CD14-positive monocyte (primary cell): ENCODE results near the gene GAB4. TPM values are rescaled to one million over a fixed set of nuclear protein-coding genes. Genes with fewer than 3 reads are reported as not detected.

Source experiments
- DNase-seq, 3 donors: peaks; one replicate each; pipeline ENCODE4 v3.0.0-alpha.2; 2011 to 2022
- H2AFZ ChIP-seq: 2 replicates; pipeline ENCODE4 v1.6.0; 2012; ENCODE audit warnings: mild to moderate bottlenecking, low read depth, low read length, inconsistent platforms; ENCODE audit not compliant: insufficient read depth, poor library complexity, severe bottlenecking
- H3K27ac ChIP-seq, 2 donors: 1 replicate in 1 of 2; 2 replicates in 1 of 2; pipeline ENCODE4 v1.5.1; 2012 to 2013; ENCODE audit warnings: low read length in 2 of 2, control low read depth in 1 of 2, inconsistent platforms in 1 of 2, low read depth in 1 of 2, mild to moderate bottlenecking in 1 of 2
- H3K27me3 ChIP-seq, 2 donors: one replicate each; pipeline versions ENCODE4 v1.6.0 to v1.6.1; 2011 to 2013; ENCODE audit warnings: low read length in 2 of 2; ENCODE audit not compliant: control insufficient read depth in 2 of 2, insufficient read depth in 2 of 2
- H3K36me3 ChIP-seq, 2 donors: replicated peaks in 1 of 2; 1 replicate in 1 of 2; 2 replicates in 1 of 2; pipeline versions ENCODE4 v1.5.1 to v1.6.1; 2012 to 2013; ENCODE audit warnings: low read length in 2 of 2, control low read depth in 1 of 2, inconsistent platforms in 1 of 2, mild to moderate bottlenecking in 1 of 2; ENCODE audit not compliant: insufficient read depth in 2 of 2, control insufficient read depth in 1 of 2
- H3K4me1 ChIP-seq, 2 donors: 1 replicate in 1 of 2; 2 replicates in 1 of 2; pipeline versions ENCODE4 v1.5.1 to v1.6.1; 2012 to 2013; ENCODE audit warnings: low read length in 2 of 2, control low read depth in 1 of 2, inconsistent platforms in 1 of 2, mild to moderate bottlenecking in 1 of 2, moderate library complexity in 1 of 2; ENCODE audit not compliant: insufficient read depth in 2 of 2, control insufficient read depth in 1 of 2
- H3K4me2 ChIP-seq: replicated peaks from 2 replicates; pipeline ENCODE3; 2012; ENCODE audit warnings: low read length, moderate library complexity, mild to moderate bottlenecking; ENCODE audit not compliant: poor library complexity, severe bottlenecking; ENCODE audit errors: extremely low read depth
- H3K4me3 ChIP-seq, 3 experiments: fragments of 200-600 bp in 1 of 3; sonication (generic) in 1 of 3; replicated peaks in 1 of 3; 1 replicate in 2 of 3; 2 replicates in 1 of 3; pipeline ENCODE4 v1.5.1; 2011 to 2013; ENCODE audit warnings: low read length in 3 of 3, mild to moderate bottlenecking in 3 of 3, control low read depth in 2 of 3, low read depth in 2 of 3, inconsistent platforms in 1 of 3, moderate library complexity in 1 of 3
- H3K79me2 ChIP-seq: 2 replicates; pipeline ENCODE4 v1.6.0; 2012; ENCODE audit warnings: mild to moderate bottlenecking, control low read depth, inconsistent platforms, low read length, moderate library complexity; ENCODE audit not compliant: insufficient read depth
- H3K9ac ChIP-seq: 2 replicates; pipeline ENCODE4 v1.6.0; 2017; ENCODE audit warnings: low read length, mild to moderate bottlenecking; ENCODE audit not compliant: insufficient read depth, poor library complexity, severe bottlenecking
- H3K9me3 ChIP-seq, 2 donors: replicated peaks in 1 of 2; 1 replicate in 1 of 2; 2 replicates in 1 of 2; pipeline versions ENCODE4 v1.5.1 to v1.6.1; 2012 to 2013; ENCODE audit warnings: low read length in 2 of 2, control low read depth in 1 of 2; ENCODE audit not compliant: control insufficient read depth in 1 of 2, insufficient read depth in 1 of 2
- H4K20me1 ChIP-seq: 2 replicates; pipeline ENCODE4 v1.6.0; 2012; ENCODE audit warnings: mild to moderate bottlenecking, low read length, control low read depth, moderate library complexity; ENCODE audit not compliant: insufficient read depth
- H3K27ac Mint-ChIP-seq, 7 donors: one replicate each; pipeline ENCODE4 v1.8.0; 2020; ENCODE audit warnings: mild to moderate bottlenecking in 7 of 7, mixed read lengths in 7 of 7, moderate library complexity in 6 of 7, inconsistent platforms in 2 of 7
- H3K27me3 Mint-ChIP-seq, 3 donors: one replicate each; pipeline ENCODE4 v1.8.0; 2021 to 2022; ENCODE audit warnings: low read depth in 3 of 3, mild to moderate bottlenecking in 3 of 3, mixed read lengths in 3 of 3, moderate library complexity in 3 of 3, inconsistent platforms in 1 of 3
- H3K36me3 Mint-ChIP-seq, 2 donors: one replicate each; pipeline ENCODE4 v1.8.0; 2020; ENCODE audit warnings: mixed read lengths in 2 of 2, inconsistent platforms in 1 of 2, mild to moderate bottlenecking in 1 of 2
- H3K4me1 Mint-ChIP-seq: one replicate; pipeline ENCODE4 v1.8.0; 2020; ENCODE audit warnings: mild to moderate bottlenecking, mixed read lengths
- H3K4me3 Mint-ChIP-seq, 2 donors: one replicate each; pipeline ENCODE4 v1.8.0; 2020; ENCODE audit warnings: mild to moderate bottlenecking in 2 of 2, mixed read lengths in 2 of 2, moderate library complexity in 1 of 2
- H3K9me3 Mint-ChIP-seq, 7 donors: one replicate each; pipeline ENCODE4 v1.8.0; 2020 to 2022; ENCODE audit warnings: mixed read lengths in 7 of 7, mild to moderate bottlenecking in 6 of 7, moderate library complexity in 6 of 7, inconsistent platforms in 2 of 7
- WGBS: methylation state at CpG from one replicate; pipeline ENCODE4 v1.1.5; 2013; ENCODE audit warnings: missing lambda C conversion rate; ENCODE audit not compliant: insufficient coverage; 5-methylcytosine and 5-hydroxymethylcytosine counted together
- intact Hi-C, 2 donors: fragments of 100-400 bp; cut with micrococcal nuclease; formaldehyde crosslinking; loops; one replicate each; pipeline versions ENCODE4 v1.15.0 to v1.15.1; 2023
- polyA minus RNA-seq: library from RNA; depleted of rRNA, polyadenylated mRNA; stranded (reverse); fragments of >200 nt; gene quantifications from 2 replicates; pipeline ENCODE4 v1.2.3, GENCODE V29; 2012
- polyA plus RNA-seq, 3 donors: library from polyadenylated mRNA; depleted of rRNA in 1 of 3; unstranded in 2 of 3; stranded (reverse) in 1 of 3; fragments of 300-500 nt in 2 of 3; fragments of >200 nt in 1 of 3; fragmentation: Illumina TruSeq in 2 of 3; gene quantifications; 1 replicate in 2 of 3; 2 replicates in 1 of 3; pipeline ENCODE4 v1.2.3, GENCODE V29; 2012 to 2021
- total RNA-seq, 12 experiments: library from RNA in 1 of 12; stranded (reverse) in 1 of 12; fragments of 120-200 nt in 1 of 12; gene quantifications; one replicate each; pipeline ENCODE4 v1.2.4 and lab custom pipeline; 2013 to 2026; ENCODE audit warnings: mixed read lengths in 6 of 12, inconsistent platforms in 1 of 12
- TF ChIP-seq, protein P1 (sequence below): fragments of 200-600 bp; IDR thresholded peaks from one replicate; pipeline ENCODE4 v1.8.0; 2022; ENCODE audit warnings: antibody characterized with exemption, mild to moderate bottlenecking

The GAB4 gene
- not detected for total RNA-seq (2013)
- polyA plus RNA-seq (not detected), polyA minus RNA-seq (not detected in 2 replicates), total RNA-seq (lab: John Stamatoyannopoulos, UW) (0 to 0.69 (median 0) reads per million in 11 experiments)

GRCh38 chr22:17007852-17008731 lies at the start of gene GAB4:
TSS of gene GAB4 (minus strand) at chr22:17008222. CDS start at chr22:17008114, 108 bp downstream.
- Histone ChIP-seq H3K9me3 (peaks cover 12% of the 10 kb centered on the region in 2 donors), H3K4me1 (no peaks in the 10 kb centered on the region), H4K20me1 (no peaks in the 10 kb centered on the region), H3K4me3 (no peak within 1 kb of the TSS), H3K27ac (no peak within 1 kb of the TSS), H3K4me2 (no peak within 1 kb of the TSS), H3K9ac (no peak within 1 kb of the TSS), H3K79me2 (no peaks in the 10 kb centered on the region), H3K27me3 (peaks cover 10 to 24% of the 10 kb centered on the region in 2 donors), H3K36me3 (no peaks in the 10 kb centered on the region), H2AFZ (no peak within 1 kb of the TSS)
- H3K27me3 Mint-ChIP-seq: peaks cover 20 to 38% (median 24%) of the 10 kb centered on the region in 3 donors
- 66% methylated on average over 48 of the region's 49 CpGs for WGBS
- no peaks in the 10 kb centered on the region for H3K4me1 Mint-ChIP-seq
- H3K9me3 Mint-ChIP-seq: peaks cover 14 to 35% (median 28%) of the 10 kb centered on the region in 7 donors
- peak within 1 kb of the TSS in 1 of 7 donors; percentile 3 for H3K27ac Mint-ChIP-seq
- peak within 1 kb of the TSS in 1 of 2 donors; percentile 61 for H3K4me3 Mint-ChIP-seq
- intact Hi-C loops: no loop called here
- no peak for DNase-seq
- no peaks in the 10 kb centered on the region for H3K36me3 Mint-ChIP-seq
- TF ChIP-seq, protein P1, sequence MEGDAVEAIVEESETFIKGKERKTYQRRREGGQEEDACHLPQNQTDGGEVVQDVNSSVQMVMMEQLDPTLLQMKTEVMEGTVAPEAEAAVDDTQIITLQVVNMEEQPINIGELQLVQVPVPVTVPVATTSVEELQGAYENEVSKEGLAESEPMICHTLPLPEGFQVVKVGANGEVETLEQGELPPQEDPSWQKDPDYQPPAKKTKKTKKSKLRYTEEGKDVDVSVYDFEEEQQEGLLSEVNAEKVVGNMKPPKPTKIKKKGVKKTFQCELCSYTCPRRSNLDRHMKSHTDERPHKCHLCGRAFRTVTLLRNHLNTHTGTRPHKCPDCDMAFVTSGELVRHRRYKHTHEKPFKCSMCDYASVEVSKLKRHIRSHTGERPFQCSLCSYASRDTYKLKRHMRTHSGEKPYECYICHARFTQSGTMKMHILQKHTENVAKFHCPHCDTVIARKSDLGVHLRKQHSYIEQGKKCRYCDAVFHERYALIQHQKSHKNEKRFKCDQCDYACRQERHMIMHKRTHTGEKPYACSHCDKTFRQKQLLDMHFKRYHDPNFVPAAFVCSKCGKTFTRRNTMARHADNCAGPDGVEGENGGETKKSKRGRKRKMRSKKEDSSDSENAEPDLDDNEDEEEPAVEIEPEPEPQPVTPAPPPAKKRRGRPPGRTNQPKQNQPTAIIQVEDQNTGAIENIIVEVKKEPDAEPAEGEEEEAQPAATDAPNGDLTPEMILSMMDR: no peak

DNA sequence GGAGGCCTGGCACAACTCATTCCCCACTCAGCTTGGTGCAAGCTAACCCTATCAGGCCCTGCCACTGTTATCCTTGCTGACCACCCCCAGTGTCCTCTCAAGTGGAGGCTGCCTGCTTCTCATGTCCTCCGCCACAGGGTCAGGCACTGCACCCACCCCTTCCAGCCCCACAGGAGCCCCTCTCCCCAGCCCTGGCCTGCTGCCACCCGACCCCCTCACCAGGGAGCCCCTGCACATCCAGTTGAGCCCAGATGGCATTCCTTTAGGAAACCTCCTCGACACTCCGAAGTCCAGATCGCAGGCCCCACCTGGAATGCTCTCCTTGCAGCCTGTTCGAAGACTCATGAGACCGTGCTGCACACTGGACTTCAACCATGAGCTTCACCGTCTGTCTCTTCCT lies 48.8 kb upstream of the GAB4 start:
- H3K36me3 ChIP-seq: no peaks in the 10 kb centered on the region
- H4K20me1 ChIP-seq: no peaks in the 10 kb centered on the region
- H3K27me3 Mint-ChIP-seq: peaks cover 2 to 4% (median 3%) of the 10 kb centered on the region in 3 donors
- no peak overlapping the region for H3K4me3 ChIP-seq
- H3K4me2 ChIP-seq: no peak overlapping the region
- 100% methylated on average over 7 of the region's 8 CpGs for WGBS
- H3K27me3 ChIP-seq: no peaks in the 10 kb centered on the region
- no peak overlapping the region for H2AFZ ChIP-seq
- no peak overlapping the region for H3K27ac ChIP-seq
- H3K4me1 ChIP-seq: no peaks in the 10 kb centered on the region
- H3K79me2 ChIP-seq: no peaks in the 10 kb centered on the region
- DNase-seq: no peak
- no peak overlapping the region for H3K9ac ChIP-seq
- H3K4me1 Mint-ChIP-seq: peaks cover 8% of the 10 kb centered on the region
- H3K27ac Mint-ChIP-seq: no peak overlapping the region
- H3K36me3 Mint-ChIP-seq: no peaks in the 10 kb centered on the region
- no peaks in the 10 kb centered on the region for H3K9me3 Mint-ChIP-seq
- H3K9me3 ChIP-seq: no peaks in the 10 kb centered on the region
- H3K4me3 Mint-ChIP-seq: no peak overlapping the region
- TF ChIP-seq, protein P1: no peak
- intact Hi-C loops: loop anchor here in 1 of 2 donors (1.0 kb wide), 1 partner anchor 140 kb away; no protein-coding TSS in a partner anchor
